GM23338 (cell line): Measurements from ENCODE around the gene NDUFAF8. TPM values are rescaled to one million over a fixed set of nuclear protein-coding genes. Genes with fewer than 3 reads are reported as not detected.

ENCODE experiments used
- ATAC-seq: fragments of 200-7000 bp; cut with Tn5 transposase; 3 replicates; pipeline ENCODE4 v1.9.1; 2020
- DNase-seq: peaks from one replicate; pipeline ENCODE4 v3.0.0-alpha.2; 2015; ENCODE audit warnings: low spot score
- H2AFZ ChIP-seq: fragments of 200-600 bp; sonication (generic); 2 replicates; pipeline ENCODE4 v1.8.0; 2016; ENCODE audit warnings: antibody characterized with exemption, mild to moderate bottlenecking, moderate library complexity
- H3F3A ChIP-seq: fragments of 200-600 bp; sonication (generic); replicated peaks from 2 replicates; pipeline ENCODE4 v1.8.0; 2017; ENCODE audit warnings: antibody characterized with exemption, mixed run types, low read depth
- H3K27ac ChIP-seq: fragments of 200-600 bp; sonication (generic); 2 replicates; pipeline ENCODE4 v1.6.1; 2016; ENCODE audit warnings: low read depth
- H3K27me3 ChIP-seq: fragments of 200-600 bp; sonication (generic); 2 replicates; pipeline ENCODE4 v1.8.0; 2016; ENCODE audit warnings: mild to moderate bottlenecking, mixed run types, moderate library complexity; ENCODE audit not compliant: insufficient read depth
- H3K36me3 ChIP-seq: fragments of 200-600 bp; sonication (generic); 2 replicates; pipeline ENCODE4 v1.8.0; 2016; ENCODE audit warnings: mild to moderate bottlenecking; ENCODE audit not compliant: insufficient read depth
- H3K4me1 ChIP-seq: fragments of 200-600 bp; sonication (generic); 2 replicates; pipeline ENCODE4 v1.8.0; 2016; ENCODE audit warnings: mild to moderate bottlenecking, moderate library complexity; ENCODE audit not compliant: insufficient read depth
- H3K4me2 ChIP-seq: fragments of 200-600 bp; sonication (generic); 2 replicates; pipeline ENCODE4 v1.7.1; 2017; ENCODE audit warnings: mixed run types
- H3K4me3 ChIP-seq: fragments of 200-600 bp; sonication (generic); 2 replicates; pipeline ENCODE4 v1.6.1; 2016; ENCODE audit warnings: mixed run types
- H3K79me2 ChIP-seq: fragments of 200-600 bp; sonication (generic); replicated peaks from 2 replicates; pipeline ENCODE4 v1.8.0; 2017; ENCODE audit warnings: mild to moderate bottlenecking; ENCODE audit not compliant: insufficient read depth
- H3K9me2 ChIP-seq: fragments of 200-600 bp; sonication (generic); 2 replicates; pipeline ENCODE4 v1.8.0; 2017; ENCODE audit not compliant: insufficient read depth
- H4K20me1 ChIP-seq: fragments of 200-600 bp; sonication (generic); replicated peaks from 2 replicates; pipeline ENCODE4 v1.8.0; 2017; ENCODE audit warnings: mild to moderate bottlenecking; ENCODE audit not compliant: insufficient read depth
- H3K27ac Mint-ChIP-seq: 2 replicates; pipeline ENCODE4 v1.8.0; 2020; ENCODE audit warnings: inconsistent platforms, mild to moderate bottlenecking, moderate library complexity, mixed read lengths
- H3K27me3 Mint-ChIP-seq: 3 replicates; pipeline ENCODE4 v1.8.0; 2022; ENCODE audit warnings: low read depth, mild to moderate bottlenecking, moderate library complexity, mixed read lengths, inconsistent platforms; ENCODE audit not compliant: insufficient read depth, poor library complexity
- H3K36me3 Mint-ChIP-seq: 3 replicates; pipeline ENCODE4 v1.8.0; 2021; ENCODE audit warnings: low read depth, mild to moderate bottlenecking, inconsistent platforms, moderate library complexity, mixed read lengths
- H3K4me1 Mint-ChIP-seq: 3 replicates; pipeline ENCODE4 v1.8.0; 2020; ENCODE audit warnings: mild to moderate bottlenecking, inconsistent platforms, mixed read lengths
- H3K4me3 Mint-ChIP-seq: 3 replicates; pipeline ENCODE4 v1.8.0; 2021; ENCODE audit warnings: moderate library complexity, mild to moderate bottlenecking, inconsistent platforms, mixed read lengths
- H3K9me3 Mint-ChIP-seq: 3 replicates; pipeline ENCODE4 v1.8.0; 2020; ENCODE audit warnings: moderate library complexity, mild to moderate bottlenecking, inconsistent platforms, mixed read lengths
- CREB1 ChIP-seq: fragments of 250-450 bp; sonication (Bioruptor Pico); IDR thresholded peaks from 2 replicates; pipeline ENCODE4 v1.5.0; 2020; ENCODE audit warnings: low read depth, mild to moderate bottlenecking, moderate library complexity
- ETS1 ChIP-seq: IDR thresholded peaks from 2 replicates; pipeline ENCODE4 v1.6.1; 2016; ENCODE audit warnings: antibody characterized with exemption
- EZH2 ChIP-seq: fragments of 200-600 bp; sonication (generic); IDR thresholded peaks from one replicate; pipeline ENCODE4 v1.8.0; 2017; ENCODE audit warnings: antibody characterized with exemption, mild to moderate bottlenecking, low read depth; ENCODE audit not compliant: unreplicated experiment
- EZH2phosphoT487 ChIP-seq: fragments of 200-600 bp; sonication (generic); IDR thresholded peaks from one replicate; pipeline ENCODE4 v1.8.1; 2018; ENCODE audit warnings: antibody characterized with exemption; ENCODE audit not compliant: unreplicated experiment
- JUNB ChIP-seq: IDR thresholded peaks from one replicate; pipeline ENCODE4 v1.6.1; 2016; ENCODE audit warnings: antibody characterized with exemption; ENCODE audit not compliant: unreplicated experiment
- NANOG ChIP-seq: IDR thresholded peaks from 2 replicates; pipeline ENCODE4 v1.6.1; 2016; ENCODE audit warnings: antibody characterized with exemption, borderline replicate concordance
- POLR2AphosphoS5 ChIP-seq: IDR thresholded peaks from 2 replicates; pipeline ENCODE4 v1.6.1; 2016; ENCODE audit warnings: antibody characterized with exemption, low read depth
- REST ChIP-seq: IDR thresholded peaks from one replicate; pipeline ENCODE4 v1.6.1; 2018; ENCODE audit warnings: antibody characterized with exemption; ENCODE audit not compliant: unreplicated experiment
- STAT1 ChIP-seq: IDR thresholded peaks from one replicate; pipeline ENCODE4 v1.6.1; 2016; ENCODE audit warnings: antibody characterized with exemption; ENCODE audit not compliant: unreplicated experiment
- ZNF114 ChIP-seq: fragments of 250-450 bp; sonication (Bioruptor Pico); IDR thresholded peaks from 2 replicates; pipeline ENCODE4 v1.5.0; 2020; ENCODE audit warnings: mild to moderate bottlenecking, moderate library complexity
- ZNF331 ChIP-seq: fragments of 250-450 bp; sonication (Bioruptor Pico); IDR thresholded peaks from 2 replicates; pipeline ENCODE4 v1.5.0; 2020; ENCODE audit warnings: low read depth, mild to moderate bottlenecking, moderate library complexity
- ZNF462 ChIP-seq: fragments of 250-450 bp; sonication (Bioruptor Pico); IDR thresholded peaks from 2 replicates; pipeline ENCODE4 v1.5.0; 2020; ENCODE audit warnings: mild to moderate bottlenecking, moderate library complexity
- polyA plus RNA-seq: library from polyadenylated mRNA; unstranded; fragments of >200 nt; fragmentation: Nextera tagmentation; extraction: Ambion mirVana; gene quantifications from 2 replicates; pipeline ENCODE4 v1.2.1, GENCODE V29; 2016
- total RNA-seq: library from RNA; depleted of rRNA; stranded (reverse); fragments of >200 nt; shearing (Covaris generic); gene quantifications from 2 replicates; pipeline ENCODE4 v1.2.3, GENCODE V29; 2014
- TF ChIP-seq, protein P1 (sequence below), 2 experiments: fragments of 200-600 bp in 1 of 2; sonication (generic) in 1 of 2; conservative IDR thresholded peaks; 2 replicates each; pipeline versions ENCODE4 v1.5.1 to v1.6.1; 2016 to 2017; ENCODE audit warnings: antibody characterized with exemption in 2 of 2, low read depth in 2 of 2, mild to moderate bottlenecking in 2 of 2, moderate library complexity in 1 of 2

The NDUFAF8 gene
- total and polyA plus RNA-seq, 2 experiments from 2014 or later, result 21.5 to 156 TPM

- ATAC-seq (no peak), DNase-seq (no peak)
- no peak overlapping the region for H3K27ac ChIP-seq
- no peaks in the 10 kb centered on the region for H3K79me2 ChIP-seq
- H3K4me2 ChIP-seq, result no peak overlapping the region
- no peaks in the 10 kb centered on the region for H3K36me3 ChIP-seq
- H2AFZ ChIP-seq, result no peak overlapping the region
- Mint-ChIP-seq H3K4me3 (no peak overlapping the region), H3K9me3 (peaks cover 3% of the 10 kb centered on the region; the same call in 2 of the 3 replicates), H3K27ac (no peak overlapping the region), H3K4me1 (peaks cover 21% of the 10 kb centered on the region), H3K27me3 (peaks cover 26% of the 10 kb centered on the region), H3K36me3 (peaks cover 11% of the 10 kb centered on the region)
- H3K4me3 ChIP-seq, result no peak overlapping the region
- no peaks in the 10 kb centered on the region; the same call in 1 of the 2 replicates for H3K4me1 ChIP-seq
- peaks cover 6% of the 10 kb centered on the region; the same call in 1 of the 2 replicates for H4K20me1 ChIP-seq
- TF ChIP-seq JUNB (no peak), POLR2AphosphoS5 (no peak), ZNF462 (CRISPR knock-in tag) (no peak), CREB1 (CRISPR knock-in tag) (no peak), REST (no peak), NANOG (no peak), ZNF114 (no peak), ETS1 (no peak), ZNF331 (CRISPR knock-in tag) (no peak), STAT1 (no peak), EZH2phosphoT487 (no peak), EZH2 (no peak)
- TF ChIP-seq, protein P1, sequence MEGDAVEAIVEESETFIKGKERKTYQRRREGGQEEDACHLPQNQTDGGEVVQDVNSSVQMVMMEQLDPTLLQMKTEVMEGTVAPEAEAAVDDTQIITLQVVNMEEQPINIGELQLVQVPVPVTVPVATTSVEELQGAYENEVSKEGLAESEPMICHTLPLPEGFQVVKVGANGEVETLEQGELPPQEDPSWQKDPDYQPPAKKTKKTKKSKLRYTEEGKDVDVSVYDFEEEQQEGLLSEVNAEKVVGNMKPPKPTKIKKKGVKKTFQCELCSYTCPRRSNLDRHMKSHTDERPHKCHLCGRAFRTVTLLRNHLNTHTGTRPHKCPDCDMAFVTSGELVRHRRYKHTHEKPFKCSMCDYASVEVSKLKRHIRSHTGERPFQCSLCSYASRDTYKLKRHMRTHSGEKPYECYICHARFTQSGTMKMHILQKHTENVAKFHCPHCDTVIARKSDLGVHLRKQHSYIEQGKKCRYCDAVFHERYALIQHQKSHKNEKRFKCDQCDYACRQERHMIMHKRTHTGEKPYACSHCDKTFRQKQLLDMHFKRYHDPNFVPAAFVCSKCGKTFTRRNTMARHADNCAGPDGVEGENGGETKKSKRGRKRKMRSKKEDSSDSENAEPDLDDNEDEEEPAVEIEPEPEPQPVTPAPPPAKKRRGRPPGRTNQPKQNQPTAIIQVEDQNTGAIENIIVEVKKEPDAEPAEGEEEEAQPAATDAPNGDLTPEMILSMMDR (conservative IDR thresholded peaks at IDR 0.05; ENCODE audit: low read depth in 2 of 2), result no peak
- H3K27me3 ChIP-seq, result no peaks in the 10 kb centered on the region
- H3F3A ChIP-seq, result no peaks in the 10 kb centered on the region
- no peaks in the 10 kb centered on the region for H3K9me2 ChIP-seq
These were observed 7.7 kb downstream of the NDUFAF8 start for GRCh38 chr17:81246679-81247338.
